ENCODE results near the gene LHFPL6.

Gene LHFPL6

GRCh38 chr13:39455521-39456175 lies 147.3 kb downstream of the LHFPL6 start:
- no peak for DNase-seq

DNA sequence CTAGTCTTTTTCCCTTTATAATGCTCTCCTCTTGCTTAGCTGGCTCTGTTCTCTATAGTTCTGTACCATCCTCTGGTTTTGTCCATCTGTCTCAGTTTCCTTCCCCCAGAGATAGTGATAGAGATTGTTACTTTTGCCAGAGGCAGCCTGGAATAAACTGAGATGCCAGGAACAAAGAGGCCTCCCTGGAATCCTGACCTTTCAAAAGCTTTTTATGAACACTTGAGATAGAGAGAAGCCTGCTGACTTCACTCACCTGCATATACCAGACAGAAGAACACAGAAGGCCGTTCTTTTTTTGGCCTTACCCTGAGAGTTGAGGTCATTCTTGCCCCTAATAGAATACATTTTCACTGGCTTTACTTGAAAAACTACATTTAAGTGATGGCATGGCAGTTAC lies 150.2 kb downstream of the LHFPL6 start:
- no peak for DNase-seq

- no peak for DNase-seq
Observed at GRCh38 chr13:39452417-39452816, 150.6 kb downstream of the LHFPL6 start.

- no peak for DNase-seq
Observed at GRCh38 chr13:39451860-39452301, 151.1 kb downstream of the LHFPL6 start.

- DNase-seq, result no peak
Observed at GRCh38 chr13:39451301-39451700, 151.7 kb downstream of the LHFPL6 start.

- no peak for DNase-seq
Observed at GRCh38 chr13:39450176-39450575, 152.8 kb downstream of the LHFPL6 start.

- no peak for DNase-seq
Observed at GRCh38 chr13:39448834-39449233, 154.2 kb downstream of the LHFPL6 start.

DNA sequence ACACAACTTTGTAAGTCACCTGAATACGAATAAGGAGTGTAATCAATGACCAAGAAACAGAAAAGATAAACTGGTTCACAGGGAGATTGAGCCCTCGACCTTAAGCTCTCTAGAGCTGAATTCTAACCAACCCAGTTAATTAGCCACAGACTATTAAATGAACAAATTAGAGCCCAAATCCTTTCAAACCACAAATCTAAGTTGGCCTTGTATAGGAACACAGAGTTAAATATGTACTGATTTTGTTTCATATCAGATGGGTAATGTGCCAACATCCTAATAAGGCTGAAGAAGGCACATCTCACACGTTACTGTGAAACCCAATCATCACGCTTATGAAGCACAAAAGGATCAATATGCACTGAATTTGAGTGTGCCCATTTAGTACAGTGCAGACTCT lies 156.1 kb downstream of the LHFPL6 start:
- no peak for DNase-seq

DNA sequence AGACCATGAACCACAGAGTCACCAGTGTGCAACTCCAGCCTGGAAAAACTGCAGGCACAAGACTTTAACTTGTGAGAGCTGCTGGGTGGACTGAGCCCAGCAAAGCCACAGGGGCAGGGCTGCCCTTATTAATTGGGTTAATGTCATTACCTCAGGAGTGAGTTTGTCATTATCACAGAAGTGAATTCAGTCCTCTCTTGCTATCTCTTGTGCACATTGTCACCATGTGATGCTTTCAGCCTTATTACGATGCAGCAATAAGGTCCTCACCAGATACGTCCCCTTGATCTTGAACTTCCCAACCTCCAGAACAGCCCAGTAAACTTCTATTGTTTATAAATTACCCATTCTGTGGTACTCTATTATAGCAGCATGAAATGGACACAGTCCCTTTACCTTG lies 158.1 kb downstream of the LHFPL6 start:
- no peak for DNase-seq

DNA sequence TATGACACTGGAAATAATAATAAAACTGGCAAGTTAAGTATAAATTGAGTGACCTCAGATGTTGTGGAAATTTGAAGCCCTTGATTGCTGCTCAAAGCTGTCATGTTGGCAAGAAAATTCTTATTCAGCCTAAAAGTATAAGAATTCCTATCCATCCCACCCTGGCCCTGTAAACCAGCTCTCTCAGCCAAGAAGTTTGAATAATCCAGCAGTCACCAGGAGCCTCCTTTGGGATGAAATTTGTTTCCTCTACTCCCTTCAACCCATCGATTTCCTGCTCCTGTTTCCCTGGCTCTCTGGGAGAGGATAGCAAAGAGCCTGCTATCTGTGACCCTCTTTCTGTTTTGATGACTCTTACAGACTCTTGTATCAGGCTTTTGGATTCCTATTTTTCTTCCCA lies 169.3 kb downstream of the LHFPL6 start:
- DNase-seq, result no peak

GRCh38 chr13:39432196-39432595 lies 170.8 kb downstream of the LHFPL6 start:
- no peak for DNase-seq

- no peak for DNase-seq
Observed at GRCh38 chr13:39422845-39423565, 180.0 kb downstream of the LHFPL6 start.

- no peak for DNase-seq
Observed at GRCh38 chr13:39419876-39420275, 183.1 kb downstream of the LHFPL6 start.

- DNase-seq, result no peak
Observed at GRCh38 chr13:39419068-39419467, 183.9 kb downstream of the LHFPL6 start.

GRCh38 chr13:39418424-39418823 lies 184.6 kb downstream of the LHFPL6 start:
- DNase-seq, result no peak

- no peak for DNase-seq
Observed at GRCh38 chr13:39417643-39418042, 185.3 kb downstream of the LHFPL6 start.

DNA sequence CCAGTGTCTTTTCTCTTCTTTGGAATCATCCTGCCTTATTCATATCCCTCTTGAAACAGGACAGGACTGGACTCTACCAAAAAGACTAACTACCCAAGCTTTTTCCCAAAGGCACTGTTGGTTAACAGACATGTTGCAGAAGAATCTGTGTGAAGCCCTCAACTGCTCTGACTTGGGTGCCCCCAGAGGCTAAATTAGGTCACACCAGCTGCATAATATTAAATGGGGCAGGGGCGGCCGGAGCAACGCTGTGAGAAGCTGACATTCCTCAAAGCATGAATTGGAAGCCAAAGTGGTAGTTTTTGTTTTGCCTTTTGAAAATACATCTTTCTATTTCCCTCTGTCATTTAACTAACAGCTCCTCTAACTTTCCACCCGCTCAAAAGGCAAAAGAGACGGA lies 185.9 kb downstream of the LHFPL6 start:
- DNase-seq, result no peak

GRCh38 chr13:39415008-39415802 lies 187.8 kb downstream of the LHFPL6 start:
- DNase-seq, result no peak

- no peak for DNase-seq
Observed at GRCh38 chr13:39414339-39414738, 188.7 kb downstream of the LHFPL6 start.

DNA sequence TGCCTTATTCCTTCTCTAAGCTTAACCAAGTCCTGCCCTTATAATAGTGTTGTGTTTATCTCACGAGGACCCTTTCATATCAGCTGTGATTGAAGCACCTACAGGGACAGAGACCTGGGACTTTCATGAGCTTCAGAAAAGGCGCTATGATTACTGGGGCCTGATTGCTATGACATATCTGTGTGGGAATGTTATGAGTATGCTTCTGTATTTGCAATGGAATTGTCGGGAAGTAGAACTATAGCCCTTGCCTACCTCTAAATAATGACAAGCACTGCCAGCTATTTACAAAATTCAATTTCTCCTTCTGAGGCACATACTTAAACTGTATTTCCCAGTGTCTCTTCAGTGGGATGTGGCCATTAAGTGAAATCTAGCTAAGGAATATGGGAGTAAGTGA lies 191.5 kb downstream of the LHFPL6 start:
- no peak for DNase-seq

GRCh38 chr13:39410964-39411363 lies 192.0 kb downstream of the LHFPL6 start:
- DNase-seq, result no peak

GRCh38 chr13:39410096-39410901 lies 192.7 kb downstream of the LHFPL6 start:
- no peak for DNase-seq

GRCh38 chr13:39408512-39408911 lies 194.5 kb downstream of the LHFPL6 start:
- DNase-seq, result no peak

Measured in amniotic stem cell (primary cell).